Neural cell (in vitro differentiated cells): ENCODE measurements around the gene UBAC2. TPM values are rescaled to one million over a fixed set of nuclear protein-coding genes. Genes with fewer than 3 reads are reported as not detected.

Experiments
- H2AFZ ChIP-seq: fragments of 200-600, 300-800 bp; sonication (generic), shearing (Covaris generic); 2 replicates; pipeline ENCODE4 v1.6.0; 2014; ENCODE audit warnings: low read depth, mild to moderate bottlenecking, antibody characterized with exemption, low read length, moderate library complexity
- H3F3A ChIP-seq: fragments of 200-600 bp; shearing (Covaris generic); 2 replicates; pipeline ENCODE4 v1.6.1; 2016; ENCODE audit warnings: mild to moderate bottlenecking, moderate library complexity, mixed read lengths, antibody characterized with exemption, low read length; ENCODE audit not compliant: insufficient read depth, poor library complexity, severe bottlenecking
- H3K27ac ChIP-seq: fragments of 200-600, 300-800 bp; sonication (generic), shearing (Covaris generic); 2 replicates; pipeline ENCODE4 v1.5.1; 2014; ENCODE audit warnings: mild to moderate bottlenecking, low read length, moderate library complexity
- H3K27me3 ChIP-seq: fragments of 300-800, 200-600 bp; sonication (generic), shearing (Covaris generic); 2 replicates; pipeline ENCODE4 v1.6.0; 2014; ENCODE audit warnings: mild to moderate bottlenecking, low read depth, low read length, moderate library complexity; ENCODE audit not compliant: insufficient read depth
- H3K36me3 ChIP-seq: fragments of 300-800, 200-600 bp; sonication (generic), shearing (Covaris generic); 2 replicates; pipeline ENCODE4 v1.5.1; 2014; ENCODE audit warnings: mild to moderate bottlenecking, antibody characterized with exemption, low read length, moderate library complexity; ENCODE audit not compliant: insufficient read depth
- H3K4me2 ChIP-seq: fragments of 300-800, 200-600 bp; sonication (generic), shearing (Covaris generic); 2 replicates; pipeline ENCODE4 v1.6.0; 2014; ENCODE audit warnings: mild to moderate bottlenecking, low read length
- H3K4me3 ChIP-seq: fragments of 300-800, 200-600 bp; sonication (generic), shearing (Covaris generic); 2 replicates; pipeline ENCODE4 v1.5.1; 2014; ENCODE audit warnings: mild to moderate bottlenecking, low read length, moderate library complexity
- H3K79me2 ChIP-seq: fragments of 200-600 bp; shearing (Covaris generic); replicated peaks from 2 replicates; pipeline ENCODE4 v1.6.0; 2014; ENCODE audit warnings: mild to moderate bottlenecking, low read length, moderate library complexity; ENCODE audit not compliant: insufficient read depth
- H3K9ac ChIP-seq: fragments of 300-800, 200-600 bp; sonication (generic), shearing (Covaris generic); 2 replicates; pipeline ENCODE4 v1.6.1; 2016; ENCODE audit warnings: mild to moderate bottlenecking, low read length, mixed read lengths
- H3K9me2 ChIP-seq: fragments of 200-600 bp; shearing (Covaris generic); 2 replicates; pipeline ENCODE4 v1.6.1; 2016; ENCODE audit warnings: mild to moderate bottlenecking, low read length, mixed read lengths; ENCODE audit not compliant: insufficient read depth
- H3K9me3 ChIP-seq: fragments of 200-600, 300-800 bp; sonication (generic), shearing (Covaris generic); 2 replicates; pipeline ENCODE4 v1.6.1; 2016; ENCODE audit warnings: mild to moderate bottlenecking, mixed run types, low read length, moderate library complexity, mixed read lengths
- H4K20me1 ChIP-seq: fragments of 200-600 bp; shearing (Covaris generic); 2 replicates; pipeline ENCODE4 v1.6.1; 2016; ENCODE audit warnings: mild to moderate bottlenecking, mixed run types; ENCODE audit not compliant: insufficient read depth
- CTCF ChIP-seq: fragments of 450-650 bp; IDR thresholded peaks from 2 replicates; pipeline ENCODE4 v1.5.1; 2014; ENCODE audit warnings: antibody characterized with exemption, mild to moderate bottlenecking, moderate library complexity; ENCODE audit not compliant: poor library complexity, severe bottlenecking
- EP300 ChIP-seq: fragments of 450-650 bp; conservative IDR thresholded peaks from 2 replicates; pipeline ENCODE4 v1.6.1; 2014; ENCODE audit warnings: antibody characterized with exemption, mild to moderate bottlenecking, moderate library complexity; ENCODE audit not compliant: poor library complexity, severe bottlenecking
- EZH2 ChIP-seq: fragments of 200-600, 300-800 bp; shearing (Covaris generic), sonication (generic); IDR thresholded peaks from 2 replicates; pipeline ENCODE4 v1.6.1; 2014; ENCODE audit warnings: antibody characterized with exemption, low read length, borderline replicate concordance, mild to moderate bottlenecking; ENCODE audit not compliant: insufficient read depth, poor library complexity, severe bottlenecking
- MXI1 ChIP-seq: fragments of 450-650 bp; conservative IDR thresholded peaks from 2 replicates; pipeline ENCODE4 v1.6.1; 2014; ENCODE audit warnings: antibody characterized with exemption, mild to moderate bottlenecking; ENCODE audit not compliant: poor library complexity, severe bottlenecking
- POLR2AphosphoS5 ChIP-seq: IDR thresholded peaks from 2 replicates; pipeline ENCODE4 v1.6.1; 2012
- RAD21 ChIP-seq: fragments of 450-650 bp; conservative IDR thresholded peaks from 2 replicates; pipeline ENCODE4 v1.6.1; 2014; ENCODE audit warnings: antibody characterized with exemption, mild to moderate bottlenecking, moderate library complexity
- REST ChIP-seq: IDR thresholded peaks from 2 replicates; pipeline ENCODE4 v1.6.1; 2012; ENCODE audit warnings: borderline replicate concordance
- SMC3 ChIP-seq: fragments of 450-650 bp; conservative IDR thresholded peaks from 2 replicates; pipeline ENCODE4 v1.6.1; 2014; ENCODE audit warnings: antibody characterized with exemption, mild to moderate bottlenecking, moderate library complexity; ENCODE audit not compliant: poor library complexity
- TAF1 ChIP-seq: IDR thresholded peaks from 2 replicates; pipeline ENCODE4 v1.6.1; 2012; ENCODE audit warnings: low read depth
- polyA plus RNA-seq: library from polyadenylated mRNA; depleted of rRNA; stranded (reverse); fragments of >200 nt; gene quantifications from 2 replicates; pipeline ENCODE4 v1.2.3, GENCODE V29; 2014

Gene UBAC2
- polyA plus RNA-seq, 1 donor from 2014 or later = 56.9 TPM

- Histone ChIP-seq H3F3A (no peaks in the 10 kb centered on the region), H3K9me3 (no peaks in the 10 kb centered on the region), H3K4me2 (no peak overlapping the region), H2AFZ (no peak overlapping the region), H3K36me3 (no peaks in the 10 kb centered on the region), H3K79me2 (no peaks in the 10 kb centered on the region), H3K4me3 (no peak overlapping the region), H3K27ac (no peak overlapping the region), H3K9me2 (no peaks in the 10 kb centered on the region), H4K20me1 (no peaks in the 10 kb centered on the region), H3K27me3 (no peaks in the 10 kb centered on the region), H3K9ac (no peak overlapping the region)
- TF ChIP-seq RAD21 (no peak), TAF1 (no peak), REST (no peak), EZH2 (no peak), SMC3 (no peak), EP300 (no peak), CTCF (no peak), MXI1 (no peak), POLR2AphosphoS5 (no peak)
Measured at GRCh38 chr13:99373436-99373835, 172.8 kb downstream of the UBAC2 start.

GRCh38 chr13:99374169-99374991 lies 173.7 kb downstream of the UBAC2 start:
- Histone ChIP-seq H3K4me3 (no peak overlapping the region), H3K27ac (no peak overlapping the region), H3K9me3 (no peaks in the 10 kb centered on the region), H4K20me1 (no peaks in the 10 kb centered on the region), H3K36me3 (no peaks in the 10 kb centered on the region), H3K4me2 (no peak overlapping the region), H2AFZ (no peak overlapping the region), H3K27me3 (no peaks in the 10 kb centered on the region), H3F3A (no peaks in the 10 kb centered on the region), H3K9me2 (no peaks in the 10 kb centered on the region), H3K79me2 (no peaks in the 10 kb centered on the region), H3K9ac (no peak overlapping the region)
- no peak for TF ChIP-seq POLR2AphosphoS5
- TF ChIP-seq MXI1 = no peak
- no peak for TF ChIP-seq SMC3
- TF ChIP-seq EZH2 = no peak
- no peak for TF ChIP-seq CTCF
- TF ChIP-seq RAD21 = no peak
- TF ChIP-seq REST = no peak
- no peak for TF ChIP-seq TAF1
- no peak for TF ChIP-seq EP300
